Measurements from ENCODE around the gene SRSF10. TPM values are rescaled to one million over a fixed set of nuclear protein-coding genes. Genes with fewer than 3 reads are reported as not detected.

SRSF10 gene
- total and polyA plus RNA-seq, 9 of the 15 experiments (the other 6 are each of a cell fraction or from before 2014, with no cell fraction given) = 154 to 264 (median 205) TPM

DNA sequence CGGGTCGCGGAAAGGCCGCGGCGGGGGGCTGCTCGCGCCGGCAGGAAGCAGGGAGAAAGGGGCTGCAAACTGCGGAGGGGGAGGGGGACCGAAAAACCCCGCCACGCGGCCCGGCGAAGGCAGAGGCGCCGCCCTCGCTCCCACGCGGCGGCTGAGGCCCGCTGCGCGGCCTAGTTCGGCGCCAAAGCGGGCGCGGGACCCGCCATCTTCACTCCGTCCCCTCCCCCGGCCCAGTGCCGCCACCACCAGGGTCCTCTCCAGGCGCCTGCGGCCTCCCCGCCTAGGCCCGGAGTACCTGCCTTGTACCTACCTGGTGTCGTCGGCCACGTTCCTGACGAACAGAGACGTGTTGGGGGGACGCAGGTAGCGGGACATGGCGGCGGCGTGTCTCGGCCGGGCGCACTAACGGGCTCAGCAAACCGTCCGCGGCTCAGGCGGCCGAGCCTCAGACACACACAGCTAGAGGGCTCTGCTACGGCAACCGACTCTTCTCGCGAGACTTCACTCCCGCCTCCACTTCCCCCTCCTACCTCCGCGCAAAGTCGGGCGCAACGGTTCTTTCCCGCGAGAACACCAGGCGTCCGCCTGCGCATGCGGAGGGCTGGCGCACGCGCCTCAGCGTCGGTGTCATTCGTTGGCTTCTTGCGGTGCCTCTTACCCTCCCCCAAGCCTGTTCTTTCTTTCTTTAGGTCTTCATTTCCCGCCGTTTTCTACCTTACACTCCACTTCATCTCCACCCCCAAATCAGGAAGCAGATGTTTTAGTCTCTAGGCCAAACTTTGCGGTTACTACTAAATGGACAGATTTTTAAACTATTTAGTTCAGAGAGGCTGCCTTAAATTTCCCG is at the start of gene SRSF10 (continued):
- TF ChIP-seq, protein P1, sequence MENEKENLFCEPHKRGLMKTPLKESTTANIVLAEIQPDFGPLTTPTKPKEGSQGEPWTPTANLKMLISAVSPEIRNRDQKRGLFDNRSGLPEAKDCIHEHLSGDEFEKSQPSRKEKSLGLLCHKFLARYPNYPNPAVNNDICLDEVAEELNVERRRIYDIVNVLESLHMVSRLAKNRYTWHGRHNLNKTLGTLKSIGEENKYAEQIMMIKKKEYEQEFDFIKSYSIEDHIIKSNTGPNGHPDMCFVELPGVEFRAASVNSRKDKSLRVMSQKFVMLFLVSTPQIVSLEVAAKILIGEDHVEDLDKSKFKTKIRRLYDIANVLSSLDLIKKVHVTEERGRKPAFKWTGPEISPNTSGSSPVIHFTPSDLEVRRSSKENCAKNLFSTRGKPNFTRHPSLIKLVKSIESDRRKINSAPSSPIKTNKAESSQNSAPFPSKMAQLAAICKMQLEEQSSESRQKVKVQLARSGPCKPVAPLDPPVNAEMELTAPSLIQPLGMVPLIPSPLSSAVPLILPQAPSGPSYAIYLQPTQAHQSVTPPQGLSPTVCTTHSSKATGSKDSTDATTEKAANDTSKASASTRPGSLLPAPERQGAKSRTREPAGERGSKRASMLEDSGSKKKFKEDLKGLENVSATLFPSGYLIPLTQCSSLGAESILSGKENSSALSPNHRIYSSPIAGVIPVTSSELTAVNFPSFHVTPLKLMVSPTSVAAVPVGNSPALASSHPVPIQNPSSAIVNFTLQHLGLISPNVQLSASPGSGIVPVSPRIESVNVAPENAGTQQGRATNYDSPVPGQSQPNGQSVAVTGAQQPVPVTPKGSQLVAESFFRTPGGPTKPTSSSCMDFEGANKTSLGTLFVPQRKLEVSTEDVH (IDR thresholded peaks at IDR 0.05; ENCODE audit: low read depth, partially characterized antibody) = peak; percentile 99
- TF ChIP-seq SMAD3 (CRISPR knock-in tag; conservative IDR thresholded peaks at IDR 0.05) = peak; percentile 44; the same call in 1 of the 2 replicates
- TF ChIP-seq MED1 (CRISPR knock-in tag; IDR thresholded peaks at IDR 0.05; ENCODE audit: borderline replicate concordance) = peak; percentile 89; the same call in 1 of the 2 replicates
- peak; percentile 88 for TF ChIP-seq GABPB1 (CRISPR knock-in tag; IDR thresholded peaks at IDR 0.05)
- TF ChIP-seq CBFA2T2 (conservative IDR thresholded peaks at IDR 0.05) = peak; percentile 4
- no peak for TF ChIP-seq NR4A1 (CRISPR knock-in tag; IDR thresholded peaks at IDR 0.05)
- peak; percentile 59; the same call in 1 of the 2 replicates for TF ChIP-seq NR4A1 (tag; IDR thresholded peaks at IDR 0.05)
- TF ChIP-seq DDX20 (tag; IDR thresholded peaks at IDR 0.05; ENCODE audit: low read depth) = 0 out of 2 replicates have a peak, but pooled peaks have one; percentile 48
- TF ChIP-seq, protein P2, sequence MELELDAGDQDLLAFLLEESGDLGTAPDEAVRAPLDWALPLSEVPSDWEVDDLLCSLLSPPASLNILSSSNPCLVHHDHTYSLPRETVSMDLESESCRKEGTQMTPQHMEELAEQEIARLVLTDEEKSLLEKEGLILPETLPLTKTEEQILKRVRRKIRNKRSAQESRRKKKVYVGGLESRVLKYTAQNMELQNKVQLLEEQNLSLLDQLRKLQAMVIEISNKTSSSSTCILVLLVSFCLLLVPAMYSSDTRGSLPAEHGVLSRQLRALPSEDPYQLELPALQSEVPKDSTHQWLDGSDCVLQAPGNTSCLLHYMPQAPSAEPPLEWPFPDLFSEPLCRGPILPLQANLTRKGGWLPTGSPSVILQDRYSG (tag; conservative IDR thresholded peaks at IDR 0.05; ENCODE audit: low read depth) = no peak; the same call in 1 of the 2 replicates
- peak; percentile 30 for TF ChIP-seq SETDB1 (IDR thresholded peaks at IDR 0.05; ENCODE audit: low read length)
- peak in 1 of 2 experiments; percentile 32; a peak in 1 of 4 replicates for TF ChIP-seq KDM1A (IDR thresholded peaks at IDR 0.05)
- TF ChIP-seq LCOR (CRISPR knock-in tag; IDR thresholded peaks at IDR 0.05) = peak; percentile 99
- peak; percentile 70; the same call in 1 of the 2 replicates for TF ChIP-seq ZNF224 (CRISPR knock-in tag; IDR thresholded peaks at IDR 0.05)
- TF ChIP-seq U2AF1 (optimal IDR thresholded peaks at IDR 0.05; ENCODE audit: low read depth, low read length) = peak; percentile 98
- peak; percentile 68 to 92 (median 89) for TF ChIP-seq YY1 (IDR thresholded peaks at IDR 0.05; ENCODE audit: borderline replicate concordance in 1 of 3, control insufficient read depth in 1 of 3, extremely low read depth in 1 of 3, insufficient read depth in 3 of 3, insufficient read length in 1 of 3, insufficient replicate concordance in 2 of 3, low read depth in 1 of 3, low read length in 2 of 3)
- TF ChIP-seq ESRRA (IDR thresholded peaks at IDR 0.05; ENCODE audit: borderline replicate concordance, low read depth) = peak; percentile 86; the same call in 1 of the 2 replicates
- TF ChIP-seq HMGN3 (IDR thresholded peaks at IDR 0.05; ENCODE audit: borderline replicate concordance, extremely low read depth, insufficient read length, low read depth, low read length) = peak; percentile 67
- TF ChIP-seq ZNF184 (CRISPR knock-in tag; IDR thresholded peaks at IDR 0.05) = no peak
- TF ChIP-seq, protein P3, sequence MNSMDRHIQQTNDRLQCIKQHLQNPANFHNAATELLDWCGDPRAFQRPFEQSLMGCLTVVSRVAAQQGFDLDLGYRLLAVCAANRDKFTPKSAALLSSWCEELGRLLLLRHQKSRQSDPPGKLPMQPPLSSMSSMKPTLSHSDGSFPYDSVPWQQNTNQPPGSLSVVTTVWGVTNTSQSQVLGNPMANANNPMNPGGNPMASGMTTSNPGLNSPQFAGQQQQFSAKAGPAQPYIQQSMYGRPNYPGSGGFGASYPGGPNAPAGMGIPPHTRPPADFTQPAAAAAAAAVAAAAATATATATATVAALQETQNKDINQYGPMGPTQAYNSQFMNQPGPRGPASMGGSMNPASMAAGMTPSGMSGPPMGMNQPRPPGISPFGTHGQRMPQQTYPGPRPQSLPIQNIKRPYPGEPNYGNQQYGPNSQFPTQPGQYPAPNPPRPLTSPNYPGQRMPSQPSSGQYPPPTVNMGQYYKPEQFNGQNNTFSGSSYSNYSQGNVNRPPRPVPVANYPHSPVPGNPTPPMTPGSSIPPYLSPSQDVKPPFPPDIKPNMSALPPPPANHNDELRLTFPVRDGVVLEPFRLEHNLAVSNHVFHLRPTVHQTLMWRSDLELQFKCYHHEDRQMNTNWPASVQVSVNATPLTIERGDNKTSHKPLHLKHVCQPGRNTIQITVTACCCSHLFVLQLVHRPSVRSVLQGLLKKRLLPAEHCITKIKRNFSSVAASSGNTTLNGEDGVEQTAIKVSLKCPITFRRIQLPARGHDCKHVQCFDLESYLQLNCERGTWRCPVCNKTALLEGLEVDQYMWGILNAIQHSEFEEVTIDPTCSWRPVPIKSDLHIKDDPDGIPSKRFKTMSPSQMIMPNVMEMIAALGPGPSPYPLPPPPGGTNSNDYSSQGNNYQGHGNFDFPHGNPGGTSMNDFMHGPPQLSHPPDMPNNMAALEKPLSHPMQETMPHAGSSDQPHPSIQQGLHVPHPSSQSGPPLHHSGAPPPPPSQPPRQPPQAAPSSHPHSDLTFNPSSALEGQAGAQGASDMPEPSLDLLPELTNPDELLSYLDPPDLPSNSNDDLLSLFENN (IDR thresholded peaks at IDR 0.05; ENCODE audit: low read depth in 2 of 2, low read length in 2 of 2) = peak in 1 of 2 experiments; percentile 24; a peak in 1 of 4 replicates

Data from K562 (cell line).